ENCODE measurements around the gene AP1S2. TPM values are rescaled to one million over a fixed set of nuclear protein-coding genes. Genes with fewer than 3 reads are reported as not detected.

The AP1S2 gene
- total RNA-seq, 1 donor from 2014 or later, result 77.3 TPM

DNA sequence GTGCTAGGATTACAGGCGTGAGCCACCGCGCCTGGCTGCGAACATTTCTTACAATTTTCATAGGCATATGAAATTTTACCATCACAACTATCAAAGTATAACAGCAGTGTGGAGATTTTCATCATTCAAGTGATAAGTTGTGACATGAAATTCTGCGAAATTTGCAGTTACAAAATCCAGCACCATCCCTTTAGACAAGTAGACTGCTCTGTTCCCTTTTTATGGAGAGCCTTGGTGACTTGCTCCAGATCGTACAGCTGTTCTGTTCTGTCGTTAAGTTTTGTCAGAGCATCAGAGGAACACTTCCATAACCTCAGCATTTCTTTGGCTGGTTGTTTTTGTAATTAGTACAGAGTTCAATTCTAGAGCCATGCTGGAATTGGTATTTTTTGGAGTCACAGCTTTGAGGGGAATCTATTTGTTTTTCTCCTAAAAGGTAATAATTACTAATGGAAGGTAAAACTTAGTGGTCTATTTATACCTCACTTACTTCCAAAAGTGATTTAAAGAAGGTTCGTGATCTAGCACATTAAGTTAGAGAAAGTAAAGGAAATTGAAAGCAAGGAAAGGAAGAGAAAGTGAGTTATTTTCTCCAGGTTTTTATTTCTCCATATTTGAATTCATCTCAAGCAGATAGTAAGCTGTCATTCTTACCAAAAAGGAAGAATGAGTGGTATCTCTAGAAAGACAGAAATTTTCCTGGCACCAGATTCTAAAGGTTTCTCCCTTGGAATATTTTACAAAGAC lies 42.2 kb downstream of the AP1S2 start:
- DNase-seq (ENCODE audit: low read depth), result no peak

DNA sequence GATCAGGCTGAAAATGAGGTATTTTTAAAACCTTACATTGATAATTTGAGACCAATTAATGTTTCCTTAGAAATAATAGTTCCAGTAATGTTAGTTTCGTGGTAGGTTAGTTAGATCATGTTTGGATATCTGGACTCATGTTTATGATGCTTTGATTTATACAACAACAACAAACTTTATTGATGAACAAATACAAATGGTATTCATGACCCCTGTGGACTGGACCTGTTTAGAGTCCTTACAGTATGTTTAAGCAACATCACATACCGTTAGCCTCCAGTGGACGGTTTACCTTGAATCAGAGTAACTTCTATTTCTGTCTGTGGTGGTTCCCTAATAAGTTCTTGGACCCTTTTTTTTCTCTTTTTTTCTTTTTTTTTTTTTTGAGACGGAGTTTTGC lies 46.4 kb downstream of the AP1S2 start:
- DNase-seq (ENCODE audit: low read depth), result no peak

DNA sequence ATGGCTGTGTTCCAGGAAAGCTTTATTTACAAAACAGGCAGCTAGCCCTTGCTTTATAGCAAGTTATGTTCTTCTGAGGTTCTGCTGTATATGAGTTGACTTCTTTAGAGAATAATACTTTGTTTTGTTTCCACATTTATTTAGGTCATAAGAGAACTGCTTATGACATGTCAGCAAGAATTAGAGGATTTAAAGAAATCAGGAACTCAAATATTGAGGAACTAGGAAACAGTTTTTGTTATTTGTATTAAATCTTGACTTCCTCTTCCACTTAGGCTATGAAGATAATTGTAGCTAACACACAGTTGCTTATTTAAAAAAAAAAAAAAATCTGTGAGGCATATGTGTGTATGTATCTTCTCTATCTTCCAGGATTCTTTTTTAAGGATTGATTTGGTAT lies 50.0 kb downstream of the AP1S2 start:
- DNase-seq (ENCODE audit: low read depth), result no peak

DNA sequence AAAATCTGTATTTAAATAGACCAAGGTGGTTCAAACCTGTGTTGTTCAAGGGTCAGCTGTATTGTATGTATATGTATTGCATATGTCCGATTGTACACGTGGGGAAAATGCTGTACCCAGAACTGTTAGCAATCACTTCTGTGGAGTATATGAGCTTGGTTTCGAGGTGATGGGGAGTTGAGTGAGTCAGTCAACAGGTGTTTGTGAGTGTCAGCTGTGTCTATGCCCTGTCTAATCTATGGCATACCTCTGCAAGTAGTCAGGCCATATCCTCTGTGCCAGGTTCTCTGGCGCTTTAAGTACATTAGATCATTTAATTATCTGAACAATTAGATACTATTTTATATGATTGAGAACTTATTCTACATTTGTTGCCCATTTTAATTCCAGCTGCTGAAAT lies 56.9 kb downstream of the AP1S2 start:
- peak; percentile 19 for DNase-seq (ENCODE audit: low read depth)

DNA sequence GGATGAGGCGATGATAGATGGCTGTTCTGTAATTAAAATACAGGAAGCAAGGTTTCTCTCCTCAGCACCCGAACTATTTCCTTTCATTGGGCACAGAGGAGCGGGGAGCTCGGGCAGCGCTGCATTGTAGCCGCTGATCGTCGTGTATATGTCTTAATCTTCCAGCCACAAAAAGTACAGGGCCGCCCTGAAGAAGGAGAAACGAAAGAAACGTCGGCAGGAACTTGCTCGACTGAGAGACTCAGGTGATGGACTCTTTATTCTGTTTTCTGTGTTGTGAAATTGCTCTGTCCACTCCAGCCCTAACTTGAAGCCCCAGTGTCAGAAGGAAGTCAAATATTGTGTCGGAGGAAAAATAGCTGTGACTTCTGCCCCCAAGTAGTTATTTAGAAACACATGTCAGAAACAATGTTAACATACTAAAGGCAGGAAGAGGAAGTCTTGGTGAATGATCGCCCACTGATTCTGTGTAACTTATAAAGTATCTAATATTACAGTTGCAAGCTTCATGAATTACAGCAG lies 63.8 kb downstream of the AP1S2 start:
- DNase-seq (ENCODE audit: low read depth), result no peak

DNA sequence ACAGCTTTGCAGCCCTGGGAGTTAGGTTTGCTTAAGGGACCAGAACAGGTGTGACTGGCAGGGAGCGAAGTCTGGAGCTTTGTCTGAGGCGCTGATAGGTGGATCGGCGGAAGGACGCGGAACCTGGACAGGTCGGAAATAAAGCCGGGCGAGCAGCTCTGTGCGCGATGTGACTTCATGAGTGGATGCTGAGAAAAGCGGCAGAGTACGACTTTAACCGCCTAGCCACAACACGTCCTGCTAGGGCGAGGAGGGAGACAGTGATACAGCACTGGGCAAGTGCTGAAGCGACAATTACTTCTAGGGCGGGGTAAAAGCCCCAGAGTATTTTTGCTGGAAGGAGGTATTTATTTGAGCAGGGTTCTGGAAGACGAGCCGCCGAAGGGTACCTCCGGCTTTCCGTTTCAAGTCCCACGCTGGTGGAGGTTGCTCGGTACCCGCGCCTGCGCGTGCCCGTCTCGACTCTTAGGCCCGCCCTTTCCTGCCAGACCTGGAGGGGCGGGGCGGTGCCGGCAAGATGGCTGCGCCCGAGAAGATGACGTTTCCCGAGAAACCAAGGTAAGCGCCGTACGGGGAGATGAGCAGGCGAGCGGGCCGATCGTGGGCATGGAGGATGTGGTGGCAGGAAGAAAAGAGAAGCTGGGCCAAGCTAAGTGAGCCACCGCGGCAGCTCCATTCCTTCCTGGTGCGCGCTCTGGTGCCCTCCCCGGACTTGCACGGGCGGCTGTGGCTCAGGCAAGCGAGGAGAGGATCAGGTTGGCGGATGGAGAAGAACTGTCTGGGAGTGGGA lies 64.4 kb downstream of the AP1S2 start, which contains the start of gene ZRSR2:
ZRSR2 (plus strand) TSS at position 506 of the 790 bp plus-strand sequence; CDS start at position 518, 12 bp downstream.
- peak; percentile 74 for DNase-seq (ENCODE audit: low read depth)

DNA sequence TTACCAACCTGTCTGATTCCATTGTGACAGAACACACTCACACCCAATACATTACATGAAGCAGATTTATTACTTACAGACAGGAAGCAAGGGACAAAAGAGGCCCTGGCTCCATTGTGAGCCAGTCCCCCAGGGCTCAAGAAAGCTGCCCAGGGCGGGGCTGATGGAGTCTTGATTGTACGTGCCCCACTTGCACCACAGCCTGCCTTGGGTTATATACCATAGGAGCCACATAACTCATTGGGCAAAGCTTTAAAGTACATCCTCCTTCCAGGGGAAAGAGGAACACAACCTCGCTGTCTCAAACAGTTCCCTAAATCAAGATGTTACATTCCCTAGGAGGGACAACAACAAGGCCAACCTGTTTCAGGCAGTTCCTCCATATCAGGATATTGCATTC lies 67.7 kb downstream of the AP1S2 start:
- DNase-seq (ENCODE audit: low read depth), result no peak

DNA sequence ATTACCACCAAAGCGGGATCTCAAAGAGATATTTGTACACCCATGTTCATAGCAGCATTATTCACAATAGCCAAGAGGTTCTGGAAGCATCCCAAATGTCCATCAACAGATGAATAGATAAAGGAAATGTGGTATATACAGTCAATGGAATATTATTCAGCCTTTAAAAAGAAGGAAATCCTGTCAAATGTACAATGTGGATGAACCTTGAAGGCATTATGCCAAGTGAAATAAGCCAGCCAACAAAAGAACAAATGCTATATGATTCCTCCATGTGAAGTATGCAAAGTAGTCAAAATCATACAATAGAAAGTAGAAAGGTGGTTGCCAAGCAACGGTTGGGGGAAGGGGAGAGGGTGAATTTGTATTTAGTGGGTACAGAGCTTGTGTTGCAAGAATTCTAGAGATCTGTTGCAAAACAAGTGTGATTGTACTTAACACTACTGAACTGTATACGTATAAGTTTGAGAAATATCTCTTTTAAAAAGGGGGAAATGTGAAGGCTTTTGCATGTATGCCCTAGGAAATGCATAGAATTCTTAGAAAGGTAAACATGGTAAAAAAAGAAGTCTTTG lies 69.3 kb downstream of the AP1S2 start:
- DNase-seq (ENCODE audit: low read depth), result no peak

DNA sequence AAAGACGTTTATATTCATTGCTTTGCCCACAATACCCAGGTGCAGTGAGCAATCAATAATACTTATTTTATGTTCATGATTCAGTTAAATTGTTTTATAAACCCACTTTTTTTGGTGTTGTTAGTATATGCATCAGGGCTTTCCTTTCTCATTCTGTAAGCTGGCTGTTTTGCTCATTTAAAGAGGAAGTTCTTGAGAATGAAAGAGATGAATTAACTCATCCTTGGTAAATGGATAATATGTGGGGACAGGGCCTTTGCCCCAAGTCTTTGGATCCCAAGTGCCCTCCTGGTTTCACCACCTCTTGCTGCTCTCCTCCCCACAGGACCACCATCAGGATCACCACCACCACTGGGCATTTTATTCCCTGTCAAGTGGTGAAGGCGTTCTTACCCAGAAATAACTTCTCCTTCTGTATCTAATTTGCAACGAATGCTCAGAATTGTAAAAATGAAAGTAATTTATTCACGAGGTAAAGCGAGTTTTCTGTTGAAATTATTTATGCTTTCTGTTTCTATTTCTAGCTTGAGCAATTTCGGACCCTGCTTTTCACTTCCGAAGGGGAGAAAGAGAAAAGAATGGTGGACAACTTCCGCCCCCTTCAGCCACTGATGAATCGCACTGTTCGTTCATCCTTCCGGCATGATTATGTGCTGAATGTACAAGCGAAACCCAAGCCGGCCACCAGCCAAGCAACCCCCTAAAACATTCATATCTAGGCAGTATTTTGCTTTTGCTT lies 72.5 kb downstream of the AP1S2 start:
- DNase-seq (ENCODE audit: low read depth), result no peak

Other genes starting within 250 kb of the AP1S2 start
- gene CLTRN, start 190.0 kb downstream of the AP1S2 start, total RNA-seq, result not detected in 2 replicates
- 4.1 and 4.7 TPM in 2 replicates for gene CA5B, start 116.5 kb downstream of the AP1S2 start, total RNA-seq
- gene ZRSR2, start 64.3 kb downstream of the AP1S2 start, total RNA-seq, result 4.1 and 4.5 TPM in 2 replicates